Activated T-cell treated with anti-CD3 and anti-CD28 coated beads, Interleukin-2, amount 50 U/mL, for 24 hours (primary cell): Measurements from ENCODE around the gene TUFM.
A peak's percentile ranks its signal among the peaks of the same experiment; 100 is the strongest.
"Not testable (repeated sequence)": the region's sequence is repeated elsewhere in the genome, so short reads cannot be mapped to it uniquely, and the experiment has no call there.

Source experiments
- DNase-seq: peaks from one replicate; pipeline ENCODE4 v3.0.0-alpha.2; 2020
- H3K27ac Mint-ChIP-seq: 2 replicates; pipeline ENCODE4 v1.8.0; 2020; ENCODE audit warnings: mild to moderate bottlenecking, mixed read lengths
- H3K27me3 Mint-ChIP-seq: 2 replicates; pipeline ENCODE4 v1.8.0; 2020; ENCODE audit warnings: mixed read lengths
- H3K36me3 Mint-ChIP-seq: 2 replicates; pipeline ENCODE4 v1.8.0; 2020; ENCODE audit warnings: low read depth, mixed read lengths
- H3K4me1 Mint-ChIP-seq: 2 replicates; pipeline ENCODE4 v1.8.0; 2020; ENCODE audit warnings: low read depth, mixed read lengths
- H3K4me3 Mint-ChIP-seq: 2 replicates; pipeline ENCODE4 v1.8.0; 2020; ENCODE audit warnings: mild to moderate bottlenecking, moderate library complexity, mixed read lengths
- H3K9me3 Mint-ChIP-seq: 2 replicates; pipeline ENCODE4 v1.8.0; 2020; ENCODE audit warnings: mixed read lengths

Gene TUFM

DNA sequence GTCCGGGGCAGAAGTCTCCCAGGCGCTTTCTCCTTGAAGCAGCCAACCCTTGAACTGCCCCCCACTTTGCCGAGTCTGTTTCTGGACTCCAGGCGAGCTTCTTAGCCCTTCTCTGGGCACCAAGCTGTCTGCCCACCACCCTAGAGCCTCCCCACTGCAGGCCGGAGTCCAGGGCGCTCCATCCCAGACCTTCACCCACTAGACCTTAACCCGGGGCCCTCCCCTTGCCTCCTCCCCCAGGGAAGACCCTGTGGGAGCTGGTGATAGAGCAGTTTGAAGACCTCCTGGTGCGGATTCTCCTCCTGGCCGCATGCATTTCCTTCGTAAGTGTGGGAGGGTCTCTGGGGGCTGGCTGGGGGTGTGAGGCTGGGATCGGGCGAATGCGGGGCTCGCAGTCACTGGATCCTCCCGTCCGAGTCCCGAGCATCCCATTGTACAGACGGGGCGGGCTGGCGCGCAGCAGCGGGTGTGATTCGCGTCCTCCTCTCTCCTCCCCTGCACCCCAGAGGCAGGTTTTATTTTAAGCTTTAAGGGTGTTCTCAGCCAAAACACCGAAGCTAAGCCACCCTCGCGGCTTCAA lies 33.2 kb upstream of the TUFM start:
- peak overlapping the region; percentile 91 for H3K4me3 Mint-ChIP-seq
- peaks cover 12% of the 10 kb centered on the region for H3K27me3 Mint-ChIP-seq
- H3K27ac Mint-ChIP-seq: peak overlapping the region; percentile 87
- H3K9me3 Mint-ChIP-seq: no peaks in the 10 kb centered on the region
- H3K4me1 Mint-ChIP-seq: peaks cover 24% of the 10 kb centered on the region
- DNase-seq: no peak
- H3K36me3 Mint-ChIP-seq: peaks cover 11% of the 10 kb centered on the region

- peaks cover 24% of the 10 kb centered on the region for H3K4me1 Mint-ChIP-seq
These were observed 32.2 kb upstream of the TUFM start, which contains the start of gene ATP2A1 for GRCh38 chr16:28878083-28878926. Gene ATP2A1, plus strand, starts transcription at chr16:28878488. Its CDS starts 184 bp downstream, at chr16:28878672.

GRCh38 chr16:28877655-28878000 lies 31.5 kb upstream of the TUFM start:
- H3K4me1 Mint-ChIP-seq: peaks cover 24% of the 10 kb centered on the region
- H3K9me3 Mint-ChIP-seq: no peaks in the 10 kb centered on the region
- no peak overlapping the region for H3K27ac Mint-ChIP-seq
- H3K4me3 Mint-ChIP-seq: no peak overlapping the region
- no peak for DNase-seq
- peaks cover 28% of the 10 kb centered on the region for H3K36me3 Mint-ChIP-seq
- H3K27me3 Mint-ChIP-seq: peaks cover 12% of the 10 kb centered on the region

More at GRCh38 chr16:28878083-28878926, 32.2 kb upstream of the TUFM start, which contains the start of gene ATP2A1:
- Mint-ChIP-seq H3K27ac (peak within 1 kb of the TSS; percentile 87), H3K9me3 (no peaks in the 10 kb centered on the region), H3K36me3 (peaks cover 21% of the 10 kb centered on the region), H3K27me3 (peaks cover 12% of the 10 kb centered on the region), H3K4me3 (peak within 1 kb of the TSS; percentile 91)
- DNase-seq: no peak

DNA sequence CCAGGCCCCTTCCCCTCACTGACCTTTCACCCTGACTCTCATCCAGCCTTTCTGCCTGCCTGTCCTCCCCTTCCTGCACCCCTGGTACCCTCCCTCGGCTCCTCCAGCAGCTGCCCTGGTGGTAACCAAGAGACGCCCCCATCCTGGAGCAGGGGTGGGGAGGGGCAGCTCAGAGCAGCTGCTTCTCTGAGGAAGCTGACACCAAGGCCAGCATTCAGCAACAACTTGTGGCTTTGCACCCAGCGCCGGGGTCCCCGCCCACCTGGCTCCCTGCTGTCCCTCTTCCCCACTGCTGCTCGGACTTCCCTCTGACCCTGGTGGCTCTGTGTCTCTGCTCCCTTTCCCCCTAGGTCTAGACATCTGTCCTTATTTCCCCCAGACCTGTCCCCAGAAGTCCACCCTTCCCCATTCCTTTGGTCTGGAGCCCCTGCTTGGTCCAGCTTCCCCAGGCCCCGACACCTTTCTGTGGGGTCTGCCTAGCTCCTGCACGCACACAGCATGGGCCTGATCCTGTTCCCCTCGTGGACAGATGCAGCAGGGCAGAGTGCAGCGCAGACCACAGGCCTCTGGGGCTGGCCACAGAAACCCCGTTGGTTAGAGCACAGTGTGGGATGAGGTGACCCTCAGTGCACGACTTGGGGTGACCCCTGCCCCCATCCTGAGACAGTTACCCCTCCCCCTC lies 31.0 kb upstream of the TUFM start:
- Mint-ChIP-seq H3K9me3 (no peaks in the 10 kb centered on the region), H3K36me3 (peaks cover 33% of the 10 kb centered on the region), H3K4me1 (peaks cover 24% of the 10 kb centered on the region), H3K27me3 (peaks cover 10% of the 10 kb centered on the region), H3K4me3 (no peak overlapping the region), H3K27ac (peak overlapping the region; percentile 47)
- no peak for DNase-seq

- Mint-ChIP-seq H3K4me3 (no peak overlapping the region), H3K27ac (no peak overlapping the region), H3K36me3 (peaks cover 43% of the 10 kb centered on the region), H3K9me3 (no peaks in the 10 kb centered on the region), H3K27me3 (peaks cover 7% of the 10 kb centered on the region), H3K4me1 (peaks cover 22% of the 10 kb centered on the region)
- DNase-seq: no peak
These were observed 30.0 kb upstream of the TUFM start for GRCh38 chr16:28876019-28876659.

- Mint-ChIP-seq H3K4me1 (peaks cover 18% of the 10 kb centered on the region), H3K4me3 (no peak overlapping the region), H3K27me3 (no peaks in the 10 kb centered on the region), H3K27ac (peak overlapping the region; percentile 18), H3K9me3 (no peaks in the 10 kb centered on the region), H3K36me3 (peaks cover 49% of the 10 kb centered on the region)
- no peak for DNase-seq
These were observed 29.2 kb upstream of the TUFM start for GRCh38 chr16:28875134-28876018.

DNA sequence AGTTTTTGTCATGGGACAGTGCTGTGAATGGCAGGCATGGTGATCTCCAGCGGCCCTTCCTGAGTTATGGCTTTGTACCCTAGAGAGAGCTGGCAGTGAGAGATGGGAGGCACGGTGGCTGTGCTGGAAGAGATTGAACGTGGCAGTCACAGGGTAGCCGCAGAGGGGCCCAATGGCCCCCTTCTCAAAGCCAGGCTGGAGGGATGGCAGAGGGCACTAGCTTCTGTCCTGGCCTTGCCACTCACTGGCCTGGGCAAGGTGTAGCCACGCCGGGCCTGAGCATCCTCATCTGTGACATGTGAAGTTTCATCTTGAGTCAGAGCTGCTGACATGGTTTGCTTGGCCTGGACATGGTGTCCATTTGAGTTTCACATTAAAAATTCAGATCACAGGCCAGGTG lies 28.3 kb upstream of the TUFM start:
- Mint-ChIP-seq H3K9me3 (no peaks in the 10 kb centered on the region), H3K27ac (no peak overlapping the region), H3K27me3 (no peaks in the 10 kb centered on the region), H3K36me3 (peaks cover 58% of the 10 kb centered on the region), H3K4me1 (peaks cover 12% of the 10 kb centered on the region), H3K4me3 (no peak overlapping the region)
- DNase-seq: no peak

- peak; percentile 76 for DNase-seq
- no peak overlapping the region for H3K4me3 Mint-ChIP-seq
- no peaks in the 10 kb centered on the region for H3K27me3 Mint-ChIP-seq
- no peaks in the 10 kb centered on the region for H3K9me3 Mint-ChIP-seq
- no peak overlapping the region for H3K27ac Mint-ChIP-seq
- H3K4me1 Mint-ChIP-seq: peaks cover 6% of the 10 kb centered on the region
- H3K36me3 Mint-ChIP-seq: peaks cover 62% of the 10 kb centered on the region
These were observed 27.5 kb upstream of the TUFM start for GRCh38 chr16:28873543-28874201.

- no peak overlapping the region for H3K27ac Mint-ChIP-seq
- H3K4me1 Mint-ChIP-seq: peaks cover 2% of the 10 kb centered on the region
- H3K4me3 Mint-ChIP-seq: no peak overlapping the region
- no peak for DNase-seq
- no peaks in the 10 kb centered on the region for H3K9me3 Mint-ChIP-seq
- H3K27me3 Mint-ChIP-seq: no peaks in the 10 kb centered on the region
- peaks cover 64% of the 10 kb centered on the region for H3K36me3 Mint-ChIP-seq
These were observed 26.8 kb upstream of the TUFM start for GRCh38 chr16:28872952-28873351.

- Mint-ChIP-seq H3K27ac (no peak overlapping the region), H3K4me1 (peaks cover 22% of the 10 kb centered on the region), H3K4me3 (no peak overlapping the region), H3K27me3 (no peaks in the 10 kb centered on the region), H3K9me3 (no peaks in the 10 kb centered on the region), H3K36me3 (peaks cover 81% of the 10 kb centered on the region)
- DNase-seq: no peak
These were observed 23.1 kb upstream of the TUFM start for GRCh38 chr16:28869201-28869600.

DNA sequence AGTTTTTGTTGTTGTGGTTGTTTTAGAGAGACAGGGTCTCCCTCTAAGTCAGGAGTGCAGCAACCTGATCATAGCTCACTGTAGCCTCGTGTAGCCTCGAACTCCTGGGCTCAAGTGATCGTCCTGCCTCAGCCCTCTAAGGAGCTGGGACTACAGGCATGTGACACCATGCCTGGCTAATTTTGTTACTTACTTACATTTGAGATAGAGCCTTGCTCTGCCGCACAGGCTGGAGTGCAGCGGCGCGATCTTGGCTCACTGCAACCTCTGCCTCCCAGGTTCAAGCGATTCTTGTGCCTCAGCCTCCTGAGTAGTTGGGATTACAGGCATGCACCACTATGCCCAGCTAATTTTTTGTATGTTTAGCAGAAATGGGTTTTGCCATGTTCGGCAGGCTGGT lies 21.5 kb upstream of the TUFM start:
- not testable (repeated sequence) for H3K4me3 Mint-ChIP-seq, DNase-seq, H3K27ac Mint-ChIP-seq, H3K9me3 Mint-ChIP-seq, H3K27me3 Mint-ChIP-seq
- Mint-ChIP-seq H3K36me3 (peaks cover 77% of the 10 kb centered on the region), H3K4me1 (peaks cover 24% of the 10 kb centered on the region)

DNA sequence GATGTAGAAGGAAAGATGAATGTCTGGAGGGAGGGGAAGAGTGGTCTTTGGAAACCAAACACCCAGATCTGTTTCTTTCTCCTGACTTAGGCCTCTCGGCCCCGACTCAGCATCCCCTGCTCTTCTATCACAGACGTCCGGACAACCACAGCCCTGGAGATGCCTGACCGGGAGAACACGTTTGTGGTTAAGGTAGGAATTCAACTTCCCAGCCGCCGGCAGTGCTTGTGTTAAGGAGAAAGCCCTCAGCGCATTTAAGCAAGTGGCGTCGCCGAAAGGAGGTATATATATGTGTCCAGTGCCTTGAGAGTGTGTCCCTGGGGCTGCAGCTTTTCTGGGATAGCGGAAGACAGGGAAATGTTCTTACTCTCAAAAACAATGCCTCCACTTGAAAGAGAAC lies 21.1 kb upstream of the TUFM start:
- no peak overlapping the region for H3K4me3 Mint-ChIP-seq
- peak overlapping the region; percentile 45 for H3K27ac Mint-ChIP-seq
- no peaks in the 10 kb centered on the region for H3K27me3 Mint-ChIP-seq
- peaks cover 24% of the 10 kb centered on the region for H3K4me1 Mint-ChIP-seq
- peaks cover 72% of the 10 kb centered on the region for H3K36me3 Mint-ChIP-seq
- no peaks in the 10 kb centered on the region for H3K9me3 Mint-ChIP-seq
- DNase-seq: no peak

DNA sequence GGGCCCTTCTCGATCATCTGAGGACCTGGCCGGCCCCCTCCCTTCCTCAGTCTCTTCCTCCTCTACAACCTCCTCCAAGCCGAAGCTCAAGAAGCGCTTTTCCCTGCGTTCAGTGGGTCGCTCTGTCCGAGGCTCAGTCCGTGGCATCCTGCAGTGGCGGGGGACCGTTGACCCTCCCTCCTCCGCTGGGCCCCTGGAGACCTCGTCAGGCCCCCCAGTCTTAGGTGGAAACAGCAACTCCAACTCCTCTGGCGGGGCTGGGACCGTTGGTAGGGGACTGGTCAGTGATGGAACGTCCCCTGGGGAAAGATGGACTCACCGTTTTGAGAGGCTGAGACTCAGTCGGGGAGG lies 20.3 kb upstream of the TUFM start:
- Mint-ChIP-seq H3K4me3 (no peak overlapping the region), H3K27ac (peak overlapping the region; percentile 71), H3K27me3 (no peaks in the 10 kb centered on the region)

More for the DNA sequence above, 20.3 kb upstream of the TUFM start:
- Mint-ChIP-seq H3K4me1 (peaks cover 30% of the 10 kb centered on the region), H3K9me3 (no peaks in the 10 kb centered on the region), H3K36me3 (peaks cover 71% of the 10 kb centered on the region)
- no peak for DNase-seq
